Measurements from ENCODE around the gene KIAA2012. TPM values are rescaled to one million over a fixed set of nuclear protein-coding genes. Genes with fewer than 3 reads are reported as not detected.

KIAA2012 gene
- total and polyA plus RNA-seq, 2 of the 8 experiments (the other 6 are each of a cell fraction or from before 2014, with no cell fraction given), result not detected

DNA sequence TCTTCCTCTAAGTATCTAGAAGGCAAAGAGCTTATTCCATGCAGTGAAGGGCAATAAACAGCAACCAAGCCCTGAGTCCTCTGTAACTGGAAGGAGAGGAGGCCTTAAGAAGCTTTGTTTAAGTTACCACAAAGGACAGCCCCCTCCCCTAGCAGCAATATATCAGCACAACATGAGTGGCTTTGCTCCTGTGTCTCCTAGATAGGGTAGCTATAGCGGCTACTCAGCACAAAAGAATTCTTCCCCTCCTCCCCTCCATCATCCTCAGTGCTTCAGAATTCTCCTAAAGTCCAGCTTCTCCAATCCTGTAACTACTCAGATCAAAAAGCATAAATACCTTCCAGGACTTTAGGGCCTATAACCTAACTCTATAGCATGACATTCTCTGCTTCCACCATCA, 148.8 kb downstream of the KIAA2012 start (continued):
- TF ChIP-seq, protein P1, sequence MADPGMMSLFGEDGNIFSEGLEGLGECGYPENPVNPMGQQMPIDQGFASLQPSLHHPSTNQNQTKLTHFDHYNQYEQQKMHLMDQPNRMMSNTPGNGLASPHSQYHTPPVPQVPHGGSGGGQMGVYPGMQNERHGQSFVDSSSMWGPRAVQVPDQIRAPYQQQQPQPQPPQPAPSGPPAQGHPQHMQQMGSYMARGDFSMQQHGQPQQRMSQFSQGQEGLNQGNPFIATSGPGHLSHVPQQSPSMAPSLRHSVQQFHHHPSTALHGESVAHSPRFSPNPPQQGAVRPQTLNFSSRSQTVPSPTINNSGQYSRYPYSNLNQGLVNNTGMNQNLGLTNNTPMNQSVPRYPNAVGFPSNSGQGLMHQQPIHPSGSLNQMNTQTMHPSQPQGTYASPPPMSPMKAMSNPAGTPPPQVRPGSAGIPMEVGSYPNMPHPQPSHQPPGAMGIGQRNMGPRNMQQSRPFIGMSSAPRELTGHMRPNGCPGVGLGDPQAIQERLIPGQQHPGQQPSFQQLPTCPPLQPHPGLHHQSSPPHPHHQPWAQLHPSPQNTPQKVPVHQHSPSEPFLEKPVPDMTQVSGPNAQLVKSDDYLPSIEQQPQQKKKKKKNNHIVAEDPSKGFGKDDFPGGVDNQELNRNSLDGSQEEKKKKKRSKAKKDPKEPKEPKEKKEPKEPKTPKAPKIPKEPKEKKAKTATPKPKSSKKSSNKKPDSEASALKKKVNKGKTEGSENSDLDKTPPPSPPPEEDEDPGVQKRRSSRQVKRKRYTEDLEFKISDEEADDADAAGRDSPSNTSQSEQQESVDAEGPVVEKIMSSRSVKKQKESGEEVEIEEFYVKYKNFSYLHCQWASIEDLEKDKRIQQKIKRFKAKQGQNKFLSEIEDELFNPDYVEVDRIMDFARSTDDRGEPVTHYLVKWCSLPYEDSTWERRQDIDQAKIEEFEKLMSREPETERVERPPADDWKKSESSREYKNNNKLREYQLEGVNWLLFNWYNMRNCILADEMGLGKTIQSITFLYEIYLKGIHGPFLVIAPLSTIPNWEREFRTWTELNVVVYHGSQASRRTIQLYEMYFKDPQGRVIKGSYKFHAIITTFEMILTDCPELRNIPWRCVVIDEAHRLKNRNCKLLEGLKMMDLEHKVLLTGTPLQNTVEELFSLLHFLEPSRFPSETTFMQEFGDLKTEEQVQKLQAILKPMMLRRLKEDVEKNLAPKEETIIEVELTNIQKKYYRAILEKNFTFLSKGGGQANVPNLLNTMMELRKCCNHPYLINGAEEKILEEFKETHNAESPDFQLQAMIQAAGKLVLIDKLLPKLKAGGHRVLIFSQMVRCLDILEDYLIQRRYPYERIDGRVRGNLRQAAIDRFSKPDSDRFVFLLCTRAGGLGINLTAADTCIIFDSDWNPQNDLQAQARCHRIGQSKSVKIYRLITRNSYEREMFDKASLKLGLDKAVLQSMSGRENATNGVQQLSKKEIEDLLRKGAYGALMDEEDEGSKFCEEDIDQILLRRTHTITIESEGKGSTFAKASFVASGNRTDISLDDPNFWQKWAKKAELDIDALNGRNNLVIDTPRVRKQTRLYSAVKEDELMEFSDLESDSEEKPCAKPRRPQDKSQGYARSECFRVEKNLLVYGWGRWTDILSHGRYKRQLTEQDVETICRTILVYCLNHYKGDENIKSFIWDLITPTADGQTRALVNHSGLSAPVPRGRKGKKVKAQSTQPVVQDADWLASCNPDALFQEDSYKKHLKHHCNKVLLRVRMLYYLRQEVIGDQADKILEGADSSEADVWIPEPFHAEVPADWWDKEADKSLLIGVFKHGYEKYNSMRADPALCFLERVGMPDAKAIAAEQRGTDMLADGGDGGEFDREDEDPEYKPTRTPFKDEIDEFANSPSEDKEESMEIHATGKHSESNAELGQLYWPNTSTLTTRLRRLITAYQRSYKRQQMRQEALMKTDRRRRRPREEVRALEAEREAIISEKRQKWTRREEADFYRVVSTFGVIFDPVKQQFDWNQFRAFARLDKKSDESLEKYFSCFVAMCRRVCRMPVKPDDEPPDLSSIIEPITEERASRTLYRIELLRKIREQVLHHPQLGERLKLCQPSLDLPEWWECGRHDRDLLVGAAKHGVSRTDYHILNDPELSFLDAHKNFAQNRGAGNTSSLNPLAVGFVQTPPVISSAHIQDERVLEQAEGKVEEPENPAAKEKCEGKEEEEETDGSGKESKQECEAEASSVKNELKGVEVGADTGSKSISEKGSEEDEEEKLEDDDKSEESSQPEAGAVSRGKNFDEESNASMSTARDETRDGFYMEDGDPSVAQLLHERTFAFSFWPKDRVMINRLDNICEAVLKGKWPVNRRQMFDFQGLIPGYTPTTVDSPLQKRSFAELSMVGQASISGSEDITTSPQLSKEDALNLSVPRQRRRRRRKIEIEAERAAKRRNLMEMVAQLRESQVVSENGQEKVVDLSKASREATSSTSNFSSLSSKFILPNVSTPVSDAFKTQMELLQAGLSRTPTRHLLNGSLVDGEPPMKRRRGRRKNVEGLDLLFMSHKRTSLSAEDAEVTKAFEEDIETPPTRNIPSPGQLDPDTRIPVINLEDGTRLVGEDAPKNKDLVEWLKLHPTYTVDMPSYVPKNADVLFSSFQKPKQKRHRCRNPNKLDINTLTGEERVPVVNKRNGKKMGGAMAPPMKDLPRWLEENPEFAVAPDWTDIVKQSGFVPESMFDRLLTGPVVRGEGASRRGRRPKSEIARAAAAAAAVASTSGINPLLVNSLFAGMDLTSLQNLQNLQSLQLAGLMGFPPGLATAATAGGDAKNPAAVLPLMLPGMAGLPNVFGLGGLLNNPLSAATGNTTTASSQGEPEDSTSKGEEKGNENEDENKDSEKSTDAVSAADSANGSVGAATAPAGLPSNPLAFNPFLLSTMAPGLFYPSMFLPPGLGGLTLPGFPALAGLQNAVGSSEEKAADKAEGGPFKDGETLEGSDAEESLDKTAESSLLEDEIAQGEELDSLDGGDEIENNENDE (IDR thresholded peaks at IDR 0.05; ENCODE audit: insufficient replicate concordance, low read length), result no peak
- TF ChIP-seq JUND (IDR thresholded peaks at IDR 0.05; ENCODE audit: low read length) (no peak), CREB1 (IDR thresholded peaks at IDR 0.05) (no peak)

All from H1 (cell line).